Measurements from ENCODE around the gene KIF16B. TPM values are rescaled to one million over a fixed set of nuclear protein-coding genes. Genes with fewer than 3 reads are reported as not detected.

KIF16B gene
- total and polyA plus RNA-seq, 5 experiments from 2014 or later = 1.9 to 7.9 (median 6.2) TPM

DNA sequence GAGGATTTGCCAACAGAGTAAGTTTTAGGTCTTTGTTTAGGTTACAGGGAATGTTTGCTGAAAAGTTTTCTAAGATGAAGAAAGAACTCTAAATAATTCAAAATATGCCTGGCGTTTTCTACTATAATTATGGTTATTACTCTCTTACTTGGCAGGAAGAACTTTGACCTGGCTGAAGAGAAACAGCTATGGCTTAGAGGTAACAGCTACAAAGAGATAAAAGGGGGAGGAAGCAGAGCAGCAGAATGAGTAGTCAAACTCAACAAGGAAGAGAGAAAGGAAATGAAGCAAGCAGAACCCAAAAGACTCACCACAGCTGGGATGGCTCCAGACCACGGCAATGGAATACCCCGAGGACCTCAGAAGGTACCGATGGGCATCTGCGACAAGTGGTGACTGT, 95.6 kb downstream of the KIF16B start:
- Mint-ChIP-seq H3K4me1 (peaks cover 6 to 16% (median 8%) of the 10 kb centered on the region in 4 donors), H3K27me3 (no peaks in the 10 kb centered on the region), H3K4me3 (no peak overlapping the region), H3K9me3 (no peaks in the 10 kb centered on the region), H3K36me3 (peaks cover 7 to 22% (median 20%) of the 10 kb centered on the region in 3 donors), H3K27ac (peak overlapping the region in 5 of 10 donors; percentile 11 to 70 (median 35))
- ATAC-seq = no peak
- no peak for DNase-seq
- POLR2A ChIA-PET = no interaction called here

DNA sequence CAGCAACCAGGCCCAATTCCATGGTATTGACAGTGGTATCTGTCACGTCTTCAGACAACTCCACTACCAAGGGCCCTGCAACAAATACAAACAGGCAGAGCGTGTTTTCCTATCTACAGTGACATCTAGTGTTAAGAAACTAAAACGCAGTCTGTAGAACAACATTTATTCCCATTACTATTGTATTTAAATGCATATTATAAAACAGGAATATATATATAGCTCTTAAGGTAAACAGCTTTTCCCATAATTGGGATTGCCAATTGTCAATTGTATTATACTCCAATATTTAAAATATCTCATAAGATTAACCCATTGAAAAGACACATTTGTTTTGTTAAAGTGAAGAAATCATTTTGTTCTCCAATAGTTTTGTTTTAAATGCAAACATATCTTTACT, 97.2 kb downstream of the KIF16B start:
- Mint-ChIP-seq H3K36me3 (peaks cover 9 to 18% (median 15%) of the 10 kb centered on the region in 3 donors), H3K27ac (no peak overlapping the region), H3K4me1 (peaks cover 6 to 16% (median 9%) of the 10 kb centered on the region in 4 donors), H3K9me3 (no peaks in the 10 kb centered on the region), H3K27me3 (no peaks in the 10 kb centered on the region), H3K4me3 (no peak overlapping the region)
- POLR2A ChIA-PET = no interaction called here
- peak in 3 of 10 donors; percentile 1 to 15 (median 6) for DNase-seq
- ATAC-seq = no peak

DNA sequence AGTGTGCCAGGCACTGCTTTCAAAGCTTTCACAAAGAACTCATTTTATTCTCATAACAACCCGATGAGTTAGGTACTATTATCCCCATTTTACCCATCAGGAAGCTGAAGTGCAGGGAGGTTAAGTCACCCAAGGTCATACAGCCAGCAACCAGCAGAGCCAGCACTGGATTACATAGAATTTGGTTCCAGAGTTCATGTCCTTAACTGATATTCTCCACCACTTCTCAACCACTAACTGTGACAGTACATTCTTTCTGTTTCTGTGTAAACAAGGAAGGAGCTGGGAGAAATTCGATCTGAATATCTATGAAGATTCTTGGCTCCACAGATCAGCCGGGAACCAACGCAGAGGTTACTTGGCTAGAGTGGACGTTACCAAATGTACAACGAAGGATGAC, 98.0 kb downstream of the KIF16B start:
- Mint-ChIP-seq H3K9me3 (no peaks in the 10 kb centered on the region), H3K27me3 (no peaks in the 10 kb centered on the region), H3K27ac (no peak overlapping the region), H3K4me1 (peaks cover 6 to 16% (median 9%) of the 10 kb centered on the region in 4 donors), H3K4me3 (no peak overlapping the region), H3K36me3 (peaks cover 9 to 20% (median 16%) of the 10 kb centered on the region in 3 donors)
- no peak for DNase-seq
- no peak for ATAC-seq
- POLR2A ChIA-PET = no interaction called here

DNA sequence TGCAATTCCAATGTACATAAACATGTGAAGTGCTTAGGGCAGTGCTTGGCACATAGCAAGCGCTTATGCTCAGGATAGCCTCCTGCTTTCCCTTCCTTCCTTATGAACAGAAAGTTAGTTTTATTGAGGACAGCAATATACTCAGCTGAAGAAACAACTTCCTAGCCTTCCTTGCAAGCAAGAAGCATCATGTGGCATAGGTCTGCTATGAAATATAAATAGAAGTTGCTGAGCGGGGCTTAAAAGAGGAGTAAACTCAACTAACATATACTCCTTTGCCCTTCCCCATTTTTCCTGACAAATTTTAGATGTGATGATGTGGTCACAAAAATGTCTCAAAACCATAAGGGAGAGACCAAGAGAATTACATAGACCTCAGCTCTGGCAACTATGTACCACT, 98.9 kb downstream of the KIF16B start:
- H3K4me1 Mint-ChIP-seq = peaks cover 6 to 16% (median 9%) of the 10 kb centered on the region in 4 donors
- no peaks in the 10 kb centered on the region for H3K27me3 Mint-ChIP-seq
- peaks cover 4 to 24% (median 11%) of the 10 kb centered on the region in 3 donors for H3K36me3 Mint-ChIP-seq
- H3K4me3 Mint-ChIP-seq = no peak overlapping the region
- H3K9me3 Mint-ChIP-seq = no peaks in the 10 kb centered on the region
- no peak for DNase-seq
- peak overlapping the region in 1 of 10 donors; percentile 2 for H3K27ac Mint-ChIP-seq
- ATAC-seq = no peak
- POLR2A ChIA-PET = no interaction called here

DNA sequence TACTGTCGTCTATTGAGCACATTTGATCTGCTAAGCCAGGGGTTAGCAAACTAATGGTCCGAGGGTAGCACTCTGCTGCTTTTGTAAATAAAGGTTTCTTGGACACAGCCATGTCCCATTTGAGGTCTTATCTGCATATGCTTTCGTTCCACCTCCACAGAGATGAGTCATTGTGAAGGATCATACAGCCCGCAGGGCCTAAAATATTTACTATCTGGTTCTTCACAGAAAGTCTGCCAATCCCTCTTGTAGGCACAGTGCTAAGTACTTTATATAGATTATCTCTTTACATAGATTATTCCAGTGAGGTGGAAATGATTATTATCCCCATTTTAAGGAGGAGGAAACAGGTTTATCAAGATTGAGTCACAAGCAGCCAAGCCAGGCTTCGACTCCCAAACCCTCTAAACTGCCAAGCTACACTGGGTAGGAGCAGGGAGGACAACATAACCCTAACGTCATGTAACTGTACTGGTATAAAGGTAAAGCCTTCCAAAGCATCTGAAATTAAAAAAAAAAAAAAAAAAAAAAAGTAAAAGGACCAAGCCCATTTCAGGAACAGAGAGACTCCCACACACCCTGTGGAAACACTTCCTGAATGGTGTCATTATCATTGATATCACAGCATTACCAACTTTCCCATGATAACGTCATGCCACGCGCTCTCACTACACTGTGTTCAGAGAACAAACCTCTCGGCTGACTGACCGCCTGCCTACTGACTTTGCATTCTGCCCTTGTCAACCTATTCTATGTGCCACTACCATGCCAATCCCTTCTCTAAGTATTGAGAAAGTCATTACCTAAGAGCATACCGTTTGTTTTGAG, 101.0 kb downstream of the KIF16B start:
- ATAC-seq = no peak

DNA sequence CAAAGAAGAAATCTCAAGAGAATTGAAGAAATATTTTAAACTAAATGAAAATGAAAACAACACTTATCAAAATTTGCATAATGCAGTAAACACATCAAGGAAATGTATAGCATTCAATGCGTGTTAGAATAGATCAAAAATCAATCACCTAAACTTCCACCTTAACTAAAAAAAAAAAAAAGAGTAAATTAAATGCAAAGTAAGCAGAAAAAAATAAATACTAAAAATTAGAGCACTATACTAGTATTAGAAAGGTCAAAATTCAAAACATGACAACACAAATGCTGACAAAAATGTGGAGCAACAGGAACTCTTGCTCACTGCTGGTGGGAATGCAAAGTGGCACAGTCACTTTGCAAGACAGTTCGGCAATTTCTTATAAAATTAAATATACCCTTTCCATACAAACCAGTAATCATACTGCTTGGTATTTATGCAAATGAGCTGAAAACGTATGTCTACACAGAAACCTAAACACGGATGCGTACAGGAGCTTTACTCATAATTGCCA, 103.8 kb downstream of the KIF16B start:
- H3K27me3 Mint-ChIP-seq = no peaks in the 10 kb centered on the region
- no peaks in the 10 kb centered on the region for H3K9me3 Mint-ChIP-seq
- no peak overlapping the region for H3K27ac Mint-ChIP-seq
- H3K4me1 Mint-ChIP-seq = peaks cover 0 to 11% (median 4%) of the 10 kb centered on the region in 4 donors
- H3K36me3 Mint-ChIP-seq = peaks cover 4 to 30% (median 17%) of the 10 kb centered on the region in 3 donors
- DNase-seq (no peak), ATAC-seq (no peak)
- no peak overlapping the region for H3K4me3 Mint-ChIP-seq
- POLR2A ChIA-PET = no interaction called here

More for the DNA sequence above, 101.0 kb downstream of the KIF16B start:
- H3K4me1 Mint-ChIP-seq = peaks cover 1 to 7% (median 3%) of the 10 kb centered on the region in 4 donors
- no peaks in the 10 kb centered on the region for H3K27me3 Mint-ChIP-seq
- no peak overlapping the region for H3K27ac Mint-ChIP-seq
- POLR2A ChIA-PET = no interaction called here
- no peaks in the 10 kb centered on the region for H3K9me3 Mint-ChIP-seq
- DNase-seq = no peak
- H3K36me3 Mint-ChIP-seq = peaks cover 4 to 22% (median 6%) of the 10 kb centered on the region in 3 donors
- no peak overlapping the region for H3K4me3 Mint-ChIP-seq

DNA sequence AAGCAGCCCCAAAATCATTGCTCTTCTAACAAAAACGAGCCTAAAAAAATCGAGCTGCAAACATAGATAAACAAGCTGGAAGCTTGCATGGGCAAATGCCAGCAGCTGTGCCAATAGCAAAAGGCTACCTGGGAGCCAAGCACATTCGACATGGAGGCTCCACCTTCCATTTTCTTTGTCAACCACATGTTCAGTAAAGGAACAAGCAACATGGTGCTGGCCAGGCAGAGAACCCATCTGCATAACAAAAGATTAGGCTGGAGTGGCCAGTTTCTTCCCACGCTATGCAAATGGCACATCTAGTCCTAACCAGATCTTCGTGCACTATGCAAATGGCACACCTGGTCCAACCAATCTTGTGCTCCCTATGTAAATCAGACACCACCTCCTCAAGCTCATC, 110.5 kb downstream of the KIF16B start:
- Mint-ChIP-seq H3K36me3 (peaks cover 4 to 20% (median 17%) of the 10 kb centered on the region in 3 donors), H3K9me3 (no peaks in the 10 kb centered on the region), H3K27me3 (no peaks in the 10 kb centered on the region), H3K4me1 (peaks cover 0 to 7% (median 4%) of the 10 kb centered on the region in 4 donors), H3K4me3 (no peak overlapping the region), H3K27ac (no peak overlapping the region)
- POLR2A ChIA-PET = no interaction called here
- ATAC-seq = no peak
- DNase-seq = no peak

DNA sequence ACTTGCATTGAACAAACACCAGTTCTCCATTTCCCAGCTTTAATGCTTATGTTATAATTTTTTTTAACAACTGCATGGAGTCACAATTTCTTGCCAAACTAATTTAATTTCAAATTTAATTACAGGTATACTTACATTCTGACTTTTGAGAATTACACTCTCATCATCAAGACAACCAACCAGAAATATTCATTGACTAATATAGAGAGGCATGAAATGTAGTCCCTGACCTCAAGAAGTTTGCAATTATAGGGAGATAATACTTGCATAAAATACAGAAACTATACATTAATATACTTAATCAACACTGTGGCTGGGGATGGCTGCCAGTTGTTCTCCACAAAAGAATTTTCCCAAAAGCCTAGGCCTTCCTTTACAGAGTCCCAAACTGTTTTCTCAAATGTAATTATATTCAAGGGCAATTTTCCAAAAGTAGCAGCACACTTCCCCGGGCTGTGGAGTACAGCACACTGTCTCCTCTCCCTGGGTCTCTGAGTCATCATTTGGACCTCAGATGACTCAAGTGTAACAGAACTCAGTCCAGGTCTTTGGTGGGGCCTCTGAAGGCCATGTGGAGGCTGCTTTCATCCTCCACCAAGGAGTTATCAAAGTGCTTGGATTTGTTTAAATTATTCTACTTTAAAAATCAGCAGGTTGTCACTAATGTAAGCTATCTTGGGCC, 114.1 kb downstream of the KIF16B start:
- POLR2A ChIA-PET = no interaction called here
- no peak for ATAC-seq
- Mint-ChIP-seq H3K9me3 (no peaks in the 10 kb centered on the region), H3K4me3 (no peak overlapping the region), H3K4me1 (peaks cover 0 to 4% (median 0%) of the 10 kb centered on the region in 4 donors), H3K27ac (no peak overlapping the region), H3K27me3 (no peaks in the 10 kb centered on the region), H3K36me3 (peaks cover 4 to 10% (median 10%) of the 10 kb centered on the region in 3 donors)
- no peak for DNase-seq

DNA sequence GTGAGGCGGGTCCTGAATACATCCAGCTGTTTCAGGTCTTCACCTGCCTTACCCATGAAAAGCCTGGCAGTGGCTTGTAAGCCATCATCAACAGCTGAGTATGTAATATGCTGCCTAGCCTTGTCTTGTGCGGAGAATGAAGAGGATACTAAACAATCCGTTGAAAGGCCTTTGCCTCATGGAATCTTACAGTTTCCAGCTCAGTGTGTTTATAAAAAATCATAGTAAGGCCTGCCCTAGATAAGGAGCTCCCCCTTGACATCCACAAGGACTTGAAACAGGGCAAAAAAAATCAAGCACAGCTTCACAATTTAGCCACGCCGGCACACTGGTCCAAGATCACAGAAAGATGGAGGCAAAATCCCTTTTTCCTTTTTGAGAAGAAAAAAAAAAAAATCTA, 115.7 kb downstream of the KIF16B start:
- Mint-ChIP-seq H3K4me3 (no peak overlapping the region), H3K36me3 (peaks cover 0 to 5% (median 4%) of the 10 kb centered on the region in 3 donors), H3K9me3 (no peaks in the 10 kb centered on the region), H3K27me3 (no peaks in the 10 kb centered on the region), H3K4me1 (peaks cover 0 to 2% (median 0%) of the 10 kb centered on the region in 4 donors), H3K27ac (no peak overlapping the region)
- DNase-seq (no peak), ATAC-seq (no peak)
- POLR2A ChIA-PET = no interaction called here

DNA sequence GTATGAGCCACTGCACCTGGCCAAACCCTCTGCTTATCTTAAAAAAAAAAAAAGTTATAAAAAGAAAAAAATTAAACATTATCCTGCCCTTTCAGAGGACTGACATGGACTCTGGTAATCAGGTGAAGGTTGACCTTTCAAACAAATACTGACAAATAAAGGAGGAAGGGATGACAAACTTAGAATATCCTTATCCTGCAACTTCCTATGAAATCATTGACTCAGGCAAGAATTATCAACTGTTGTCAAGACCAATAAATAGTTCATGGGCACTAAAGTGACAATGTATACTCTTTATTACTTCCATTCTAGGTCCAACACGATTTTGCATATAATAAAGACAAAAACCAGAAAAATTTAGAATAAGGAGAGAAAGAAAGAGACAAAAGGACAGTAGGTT, 117.9 kb downstream of the KIF16B start:
- ATAC-seq = no peak
- no peak overlapping the region for H3K27ac Mint-ChIP-seq

DNA sequence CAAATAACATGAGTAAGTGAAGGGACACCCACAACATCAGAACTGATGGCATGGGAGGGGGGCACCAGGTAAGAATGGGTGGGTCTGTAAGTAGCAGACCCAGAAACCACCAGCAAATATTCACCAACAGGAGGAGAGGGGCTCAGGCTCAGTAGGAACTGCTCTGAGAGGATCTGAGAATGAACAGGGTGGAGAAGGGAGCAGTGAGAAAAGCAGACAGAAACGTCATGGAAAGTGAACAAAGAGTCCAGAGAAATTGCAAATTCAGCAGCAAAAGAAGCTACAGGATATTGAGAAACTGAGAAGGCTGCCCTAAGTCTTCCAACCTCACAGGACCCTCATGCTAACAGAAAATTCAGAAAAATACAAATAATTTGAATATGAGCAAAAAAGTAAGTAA, 121.3 kb downstream of the KIF16B start:
- Mint-ChIP-seq H3K27me3 (no peaks in the 10 kb centered on the region), H3K4me1 (peaks cover 0 to 14% (median 7%) of the 10 kb centered on the region in 4 donors), H3K27ac (peak overlapping the region in 2 of 10 donors; percentile 12 to 31), H3K9me3 (peaks cover 0 to 13% (median 0%) of the 10 kb centered on the region in 9 donors), H3K36me3 (peaks cover 18 to 29% (median 27%) of the 10 kb centered on the region in 3 donors), H3K4me3 (no peak overlapping the region)
- no peak for DNase-seq
- POLR2A ChIA-PET = no interaction called here
- no peak for ATAC-seq

More for the DNA sequence above, 117.9 kb downstream of the KIF16B start:
- no peak for DNase-seq
- Mint-ChIP-seq H3K9me3 (no peaks in the 10 kb centered on the region), H3K4me3 (no peak overlapping the region), H3K27me3 (no peaks in the 10 kb centered on the region), H3K36me3 (peaks cover 4 to 17% (median 9%) of the 10 kb centered on the region in 3 donors), H3K4me1 (peaks cover 0 to 8% (median 4%) of the 10 kb centered on the region in 4 donors)
- POLR2A ChIA-PET = no interaction called here

DNA sequence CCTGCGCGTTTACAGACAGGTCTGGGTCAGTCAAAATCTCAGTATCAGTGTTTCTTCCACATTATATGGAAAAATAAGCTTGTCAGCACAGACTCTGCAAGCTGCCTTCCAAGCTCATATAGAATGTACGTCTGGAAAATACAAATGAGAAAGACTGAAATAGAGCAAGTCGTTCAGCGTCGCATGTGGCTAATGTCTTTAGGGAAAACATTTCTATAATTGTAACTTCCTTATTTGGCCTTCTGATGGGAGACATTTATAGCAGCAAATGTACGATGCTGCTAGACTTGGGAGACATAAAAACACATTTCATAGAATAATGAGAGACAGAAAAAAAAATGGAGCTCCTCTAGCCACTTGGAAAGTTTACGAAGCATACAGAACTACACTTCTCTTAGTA, 122.2 kb downstream of the KIF16B start:
- Mint-ChIP-seq H3K9me3 (peaks cover 0 to 13% (median 0%) of the 10 kb centered on the region in 9 donors), H3K36me3 (peaks cover 18 to 29% (median 29%) of the 10 kb centered on the region in 3 donors), H3K4me1 (peaks cover 0 to 13% (median 9%) of the 10 kb centered on the region in 4 donors), H3K27me3 (no peaks in the 10 kb centered on the region), H3K27ac (no peak overlapping the region), H3K4me3 (no peak overlapping the region)
- ATAC-seq = no peak
- no peak for DNase-seq
- POLR2A ChIA-PET = no interaction called here

DNA sequence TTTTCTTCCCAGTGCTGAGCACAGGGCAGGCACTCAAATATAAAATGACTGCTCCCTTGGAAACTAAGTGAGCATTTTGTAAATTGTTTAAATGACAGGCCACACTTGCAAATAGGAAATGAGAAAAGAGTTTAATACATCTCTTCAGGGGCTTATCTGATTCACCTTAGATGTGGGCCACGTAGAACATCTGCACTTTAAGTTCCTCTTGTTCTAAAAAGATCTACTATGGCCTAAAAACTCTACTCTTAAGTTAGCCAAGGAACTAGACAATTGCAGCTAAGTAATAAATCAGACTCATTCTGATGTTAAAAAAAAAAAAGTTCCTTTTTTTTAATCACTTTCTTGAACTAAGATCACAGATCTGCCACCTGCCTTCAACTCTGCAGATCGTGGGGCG, 126.3 kb downstream of the KIF16B start:
- Mint-ChIP-seq H3K4me3 (no peak overlapping the region), H3K9me3 (peaks cover 0 to 13% (median 0%) of the 10 kb centered on the region in 9 donors)

More for the DNA sequence above, 126.3 kb downstream of the KIF16B start:
- POLR2A ChIA-PET = no interaction called here
- H3K36me3 Mint-ChIP-seq = peaks cover 18 to 39% (median 33%) of the 10 kb centered on the region in 3 donors
- DNase-seq (no peak), ATAC-seq (no peak)
- peaks cover under 1 to 14% (median 9%) of the 10 kb centered on the region in 4 donors for H3K4me1 Mint-ChIP-seq
- H3K27me3 Mint-ChIP-seq = no peaks in the 10 kb centered on the region
- no peak overlapping the region for H3K27ac Mint-ChIP-seq
